Glutamatergic neuron (in vitro differentiated cells): ENCODE results near the gene ARHGEF6. TPM values are rescaled to one million over a fixed set of nuclear protein-coding genes. Genes with fewer than 3 reads are reported as not detected.

ENCODE experiments used
- DNase-seq: peaks from one replicate; pipeline ENCODE4 v3.0.0; 2022
- H3K27ac Mint-ChIP-seq: one replicate; pipeline ENCODE4 v1.8.0; 2020; ENCODE audit warnings: mild to moderate bottlenecking, mixed read lengths, inconsistent platforms; ENCODE audit not compliant: unreplicated experiment
- H3K27me3 Mint-ChIP-seq: one replicate; pipeline ENCODE4 v1.8.0; 2020; ENCODE audit warnings: mild to moderate bottlenecking, moderate library complexity, mixed read lengths, inconsistent platforms; ENCODE audit not compliant: unreplicated experiment
- H3K36me3 Mint-ChIP-seq: one replicate; pipeline ENCODE4 v1.8.0; 2020; ENCODE audit warnings: mild to moderate bottlenecking, mixed read lengths, inconsistent platforms; ENCODE audit not compliant: unreplicated experiment
- H3K4me1 Mint-ChIP-seq: one replicate; pipeline ENCODE4 v1.8.0; 2020; ENCODE audit warnings: mild to moderate bottlenecking, low read depth, mixed read lengths, inconsistent platforms; ENCODE audit not compliant: unreplicated experiment
- H3K4me3 Mint-ChIP-seq: one replicate; pipeline ENCODE4 v1.8.0; 2020; ENCODE audit warnings: mild to moderate bottlenecking, mixed read lengths, inconsistent platforms; ENCODE audit not compliant: unreplicated experiment
- H3K9me3 Mint-ChIP-seq: one replicate; pipeline ENCODE4 v1.8.0; 2020; ENCODE audit warnings: mild to moderate bottlenecking, moderate library complexity, mixed read lengths, inconsistent platforms; ENCODE audit not compliant: unreplicated experiment
- total RNA-seq: library from RNA; stranded (reverse); fragmentation: NEBNext Ultra II Directional; extraction: Animal tissue kit (Norgen Biotek cat#: 25700); gene quantifications from one replicate; pipeline ENCODE4 v1.2.1, GENCODE V29; 2021; ENCODE audit not compliant: unreplicated experiment
- TF ChIP-seq, protein P1 (sequence below): fragments of 200-600 bp; sonication (generic); IDR thresholded peaks from one replicate; pipeline ENCODE4 v1.5.0; 2021; ENCODE audit not compliant: partially characterized antibody, unreplicated experiment

Gene ARHGEF6
- total RNA-seq, 1 donor from 2014 or later, result 59.5 TPM

DNA sequence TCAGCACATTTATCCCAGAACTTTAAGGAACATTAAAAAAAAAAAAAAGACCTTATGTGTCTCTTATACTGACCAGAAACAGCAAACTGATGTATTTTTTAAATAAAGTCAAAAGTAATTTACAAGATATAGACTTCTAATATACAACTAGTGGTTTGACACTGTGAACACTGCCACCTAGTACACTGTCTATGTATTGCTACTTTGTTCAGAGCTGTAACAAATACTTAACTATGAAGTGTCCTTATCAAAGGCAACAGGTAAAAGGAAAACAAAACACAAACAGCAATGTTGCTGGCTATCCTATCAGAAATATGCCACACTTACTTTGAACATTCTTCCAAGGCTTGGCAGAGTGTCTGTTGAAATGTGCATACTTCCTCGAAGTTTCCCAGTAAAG lies 72.4 kb downstream of the ARHGEF6 start:
- no peak overlapping the region for H3K27ac Mint-ChIP-seq
- H3K27me3 Mint-ChIP-seq, result no peaks in the 10 kb centered on the region
- no peaks in the 10 kb centered on the region for H3K36me3 Mint-ChIP-seq
- TF ChIP-seq, protein P1, sequence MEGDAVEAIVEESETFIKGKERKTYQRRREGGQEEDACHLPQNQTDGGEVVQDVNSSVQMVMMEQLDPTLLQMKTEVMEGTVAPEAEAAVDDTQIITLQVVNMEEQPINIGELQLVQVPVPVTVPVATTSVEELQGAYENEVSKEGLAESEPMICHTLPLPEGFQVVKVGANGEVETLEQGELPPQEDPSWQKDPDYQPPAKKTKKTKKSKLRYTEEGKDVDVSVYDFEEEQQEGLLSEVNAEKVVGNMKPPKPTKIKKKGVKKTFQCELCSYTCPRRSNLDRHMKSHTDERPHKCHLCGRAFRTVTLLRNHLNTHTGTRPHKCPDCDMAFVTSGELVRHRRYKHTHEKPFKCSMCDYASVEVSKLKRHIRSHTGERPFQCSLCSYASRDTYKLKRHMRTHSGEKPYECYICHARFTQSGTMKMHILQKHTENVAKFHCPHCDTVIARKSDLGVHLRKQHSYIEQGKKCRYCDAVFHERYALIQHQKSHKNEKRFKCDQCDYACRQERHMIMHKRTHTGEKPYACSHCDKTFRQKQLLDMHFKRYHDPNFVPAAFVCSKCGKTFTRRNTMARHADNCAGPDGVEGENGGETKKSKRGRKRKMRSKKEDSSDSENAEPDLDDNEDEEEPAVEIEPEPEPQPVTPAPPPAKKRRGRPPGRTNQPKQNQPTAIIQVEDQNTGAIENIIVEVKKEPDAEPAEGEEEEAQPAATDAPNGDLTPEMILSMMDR, result peak; percentile 37
- H3K9me3 Mint-ChIP-seq, result no peaks in the 10 kb centered on the region
- H3K4me3 Mint-ChIP-seq, result no peak overlapping the region
- DNase-seq, result no peak
- H3K4me1 Mint-ChIP-seq, result no peaks in the 10 kb centered on the region

DNA sequence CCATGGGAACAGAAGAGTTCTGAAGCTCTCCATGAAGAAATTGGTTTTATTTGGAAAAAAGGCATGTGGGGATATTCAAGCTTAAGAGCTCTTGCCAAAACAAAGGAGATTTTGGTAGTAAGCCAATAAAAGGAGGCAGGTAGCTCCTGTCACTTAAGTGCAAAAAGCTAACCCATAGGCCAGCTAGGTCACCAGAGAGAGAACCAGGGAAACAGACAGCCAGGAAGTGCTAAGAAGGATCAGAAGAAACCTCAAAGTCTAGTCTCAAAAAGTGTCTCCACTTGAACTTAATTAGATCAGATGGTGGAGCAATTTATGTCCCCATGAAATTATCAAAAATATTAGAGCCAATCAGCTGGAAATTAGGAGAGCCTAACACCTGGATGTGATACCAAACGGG lies 83.6 kb downstream of the ARHGEF6 start:
- Mint-ChIP-seq H3K36me3 (no peaks in the 10 kb centered on the region), H3K27me3 (no peaks in the 10 kb centered on the region), H3K4me1 (peaks cover 2% of the 10 kb centered on the region), H3K9me3 (no peaks in the 10 kb centered on the region), H3K4me3 (no peak overlapping the region), H3K27ac (no peak overlapping the region)
- TF ChIP-seq, protein P1, result no peak
- DNase-seq, result no peak

DNA sequence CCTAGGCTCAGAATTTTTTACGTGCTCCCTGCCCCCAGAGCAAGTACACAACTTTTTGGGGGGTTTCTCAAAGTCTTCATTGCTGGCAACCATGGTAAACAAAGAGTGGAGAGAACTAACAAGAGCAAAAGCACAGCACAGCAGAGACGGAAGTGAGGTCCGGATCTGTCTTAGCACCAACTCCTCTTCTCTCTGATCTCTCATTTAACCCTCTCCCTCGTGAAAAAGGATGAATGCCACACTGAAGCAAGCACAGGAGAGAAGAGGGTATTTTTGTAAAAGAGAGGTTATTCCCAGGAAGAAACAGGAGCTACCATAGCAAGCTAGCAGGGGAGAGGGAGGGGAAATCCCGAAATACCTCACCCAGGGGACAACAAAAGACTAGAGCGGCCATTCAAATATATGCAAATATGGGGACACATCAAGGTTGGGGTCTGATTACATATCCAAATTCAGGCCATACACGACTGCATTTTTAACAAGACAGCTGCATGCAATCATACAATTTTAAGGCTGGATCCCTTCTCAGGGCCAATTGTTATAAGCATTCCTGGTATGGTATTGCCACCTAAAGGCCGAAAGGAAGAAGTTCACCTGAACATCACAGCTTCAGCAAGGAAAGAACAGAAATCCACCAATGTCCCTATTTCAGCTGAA lies 86.2 kb downstream of the ARHGEF6 start:
- DNase-seq, result no peak
- H3K4me1 Mint-ChIP-seq, result peaks cover 2% of the 10 kb centered on the region
- no peaks in the 10 kb centered on the region for H3K9me3 Mint-ChIP-seq

DNA sequence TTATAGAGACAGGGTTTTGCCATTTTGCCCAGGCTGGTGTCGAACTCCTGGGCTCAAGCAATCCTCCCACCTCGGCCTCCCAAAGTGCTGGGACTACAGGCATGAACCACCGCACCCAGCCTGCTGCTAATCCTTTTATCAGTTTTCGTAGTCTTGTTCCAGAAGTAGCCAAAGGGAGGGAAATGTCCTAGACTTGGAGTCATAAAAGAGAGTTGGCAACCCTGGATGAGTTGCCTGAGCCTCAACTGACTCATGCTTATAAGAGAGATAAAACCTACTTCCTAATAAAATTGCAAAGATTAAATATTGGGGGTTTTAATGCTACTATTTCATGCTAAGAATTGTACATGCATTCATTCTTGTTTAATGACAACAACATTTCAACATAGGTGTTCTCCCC lies 88.5 kb downstream of the ARHGEF6 start:
- no peak overlapping the region for H3K4me3 Mint-ChIP-seq
- no peak overlapping the region for H3K27ac Mint-ChIP-seq
- TF ChIP-seq, protein P1, result no peak
- no peaks in the 10 kb centered on the region for H3K27me3 Mint-ChIP-seq
- no peaks in the 10 kb centered on the region for H3K36me3 Mint-ChIP-seq
- DNase-seq, result no peak
- no peaks in the 10 kb centered on the region for H3K9me3 Mint-ChIP-seq
- peaks cover 2% of the 10 kb centered on the region for H3K4me1 Mint-ChIP-seq

More for the DNA sequence above, 86.2 kb downstream of the ARHGEF6 start:
- Mint-ChIP-seq H3K4me3 (no peak overlapping the region), H3K27ac (no peak overlapping the region), H3K36me3 (no peaks in the 10 kb centered on the region), H3K27me3 (no peaks in the 10 kb centered on the region)
- TF ChIP-seq, protein P1, result peak; percentile 53

DNA sequence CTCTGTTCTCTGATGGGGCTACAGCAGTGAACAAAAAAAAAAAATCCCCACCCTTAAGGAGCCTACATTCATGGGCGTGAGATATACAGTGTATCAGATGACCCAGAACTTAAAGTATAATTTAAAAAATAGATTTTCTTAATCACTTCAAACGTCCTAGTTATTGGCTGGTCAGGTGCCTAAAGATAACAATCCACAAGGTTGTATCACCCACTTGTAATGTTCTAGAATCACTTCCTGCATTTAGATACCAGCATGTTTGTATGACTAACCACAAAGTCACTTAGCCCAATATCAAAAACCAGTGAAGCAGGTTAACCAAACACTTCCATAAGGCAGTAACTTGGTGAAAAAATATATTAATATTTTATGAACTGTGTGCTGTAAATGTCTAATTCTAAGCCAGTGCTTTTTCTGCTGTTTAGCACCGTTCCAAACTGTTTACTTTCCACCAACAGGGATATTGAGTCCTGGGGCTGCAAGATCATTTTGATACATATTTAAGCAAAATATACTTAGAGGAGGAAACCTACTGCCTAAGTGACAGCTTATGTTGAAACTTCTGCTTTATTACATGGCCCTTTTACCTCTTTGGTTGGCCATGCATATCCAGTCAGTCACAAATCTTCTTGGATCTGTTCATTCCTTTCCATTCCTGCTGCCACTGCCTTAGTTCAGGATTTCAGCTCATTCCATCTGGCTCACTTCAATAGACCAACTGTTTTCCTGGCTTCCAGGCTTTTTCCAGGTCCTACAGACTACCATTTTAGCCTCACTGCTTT lies 89.5 kb downstream of the ARHGEF6 start:
- TF ChIP-seq, protein P1, result no peak
- DNase-seq, result no peak
- Mint-ChIP-seq H3K4me3 (no peak overlapping the region), H3K27ac (no peak overlapping the region), H3K27me3 (no peaks in the 10 kb centered on the region), H3K9me3 (no peaks in the 10 kb centered on the region), H3K4me1 (peaks cover 2% of the 10 kb centered on the region), H3K36me3 (no peaks in the 10 kb centered on the region)
